Activated CD4-positive, alpha-beta T cell treated with anti-CD3 and anti-CD28 coated beads, Interleukin-2, amount 10 ng/mL, durations not matched to agents 7 days and 5 days (primary cell): Measurements from ENCODE around the gene ATG101. TPM values are rescaled to one million over a fixed set of nuclear protein-coding genes. Genes with fewer than 3 reads are reported as not detected.

Experiments used
- CTCF ChIA-PET: fragments of 350-600 bp; sonication (Branson Sonifier 250); formaldehyde crosslinking; loops from one replicate; lab custom pipeline; 2021; ENCODE audit warnings: antibody characterized with exemption; lab: Charles Lee
- POLR2A ChIA-PET: fragments of 350-600 bp; sonication (Branson Sonifier 250); formaldehyde crosslinking; loops from one replicate; lab custom pipeline; 2021; ENCODE audit warnings: antibody characterized with exemption; lab: Charles Lee
- DNase-seq: peaks from one replicate; pipeline ENCODE4 v3.0.0-alpha.2; 2020
- H3K27ac Mint-ChIP-seq: one replicate; pipeline ENCODE4 v1.8.0; 2021; ENCODE audit warnings: mild to moderate bottlenecking, moderate library complexity, mixed read lengths
- H3K27me3 Mint-ChIP-seq: one replicate; pipeline ENCODE4 v1.8.0; 2021; ENCODE audit warnings: mixed read lengths
- H3K36me3 Mint-ChIP-seq: one replicate; pipeline ENCODE4 v1.8.0; 2021; ENCODE audit warnings: low read depth, mixed read lengths
- H3K4me1 Mint-ChIP-seq: one replicate; pipeline ENCODE4 v1.8.0; 2021; ENCODE audit warnings: mixed read lengths
- H3K4me3 Mint-ChIP-seq: one replicate; pipeline ENCODE4 v1.8.0; 2021; ENCODE audit warnings: mild to moderate bottlenecking, moderate library complexity, mixed read lengths
- H3K9me3 Mint-ChIP-seq: one replicate; pipeline ENCODE4 v1.8.0; 2021; ENCODE audit warnings: mixed read lengths
- total RNA-seq, 2 experiments: library from RNA; stranded (reverse); gene quantifications; one replicate each; pipeline ENCODE4 v1.2.3, GENCODE V29; 2021

The ATG101 gene
- total RNA-seq, 2 experiments from 2014 or later: 28.3 to 30.4 TPM

DNA sequence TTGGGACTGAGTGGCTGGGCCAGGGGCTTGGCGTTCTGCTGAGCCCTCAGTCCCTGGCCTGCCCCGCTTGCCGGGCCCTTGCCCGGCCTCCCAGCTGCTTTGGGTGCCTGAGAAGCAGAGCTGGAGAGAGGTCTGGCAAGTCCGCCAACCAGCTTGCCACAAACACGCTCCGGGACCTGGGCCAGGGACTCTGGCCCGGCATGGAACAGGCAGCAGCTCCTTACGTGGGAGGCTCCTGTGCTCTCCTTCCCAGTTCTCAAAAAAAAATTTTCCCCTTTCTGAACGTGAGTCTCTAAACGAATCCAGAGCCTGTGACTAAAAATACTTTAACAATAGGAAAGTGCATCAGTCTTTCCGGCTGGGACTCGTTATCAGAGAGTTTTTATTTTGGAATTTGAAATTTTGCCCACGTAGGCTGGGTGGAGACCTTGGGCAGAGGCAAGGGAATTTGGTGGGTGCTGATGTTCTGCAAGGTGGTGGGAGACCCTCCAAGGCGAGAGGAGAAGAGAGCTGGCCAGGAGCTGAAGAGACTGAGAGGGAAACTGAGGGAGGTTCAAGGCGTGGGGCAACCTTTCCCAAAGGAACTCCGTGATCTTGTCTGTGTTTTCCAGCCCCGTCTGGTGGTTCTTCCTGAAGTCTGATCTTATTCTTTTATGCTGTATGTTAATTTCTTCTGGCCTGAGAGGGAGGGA, 25.3 kb upstream of the ATG101 start:
- Mint-ChIP-seq H3K27me3 (peaks cover 4% of the 10 kb centered on the region), H3K4me3 (no peak overlapping the region), H3K9me3 (no peaks in the 10 kb centered on the region), H3K36me3 (no peaks in the 10 kb centered on the region), H3K27ac (no peak overlapping the region), H3K4me1 (peaks cover 35% of the 10 kb centered on the region)
- no peak for DNase-seq
- POLR2A ChIA-PET: no interaction called here
- CTCF ChIA-PET: interaction anchor here (1.1 to 15.8 kb wide), 5 partner anchors 12 to 67 kb away, joined by 3 to 225 read pairs (median 4); partner anchors contain the start of gene ATG101

DNA sequence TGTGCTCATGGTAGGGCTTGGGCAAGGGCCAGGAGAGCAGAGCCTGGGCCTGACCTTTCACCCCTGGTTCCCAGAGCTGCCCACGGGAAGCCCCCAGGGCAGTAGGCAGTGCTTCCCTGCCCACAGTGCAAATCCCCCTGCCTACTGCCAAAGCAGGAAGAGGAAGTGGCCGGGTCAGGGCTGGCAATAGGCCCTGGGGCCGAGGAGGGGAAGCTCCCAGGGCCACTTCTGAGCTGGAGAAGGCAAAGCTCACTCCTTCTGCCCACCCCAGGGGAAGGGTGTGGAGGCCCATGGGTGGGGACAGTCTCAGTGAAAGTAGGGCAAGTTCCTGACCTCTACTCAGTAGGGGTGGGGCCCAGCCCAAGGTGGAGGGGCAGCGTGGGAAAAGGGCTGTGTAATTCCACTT, 24.0 kb upstream of the ATG101 start:
- no peaks in the 10 kb centered on the region for H3K9me3 Mint-ChIP-seq
- ChIA-PET POLR2A (no interaction called here), CTCF (interaction anchor here (1.1 to 15.8 kb wide), 2 partner anchors 20 to 24 kb away, joined by 4 to 225 read pairs; partner anchors contain the start of gene ATG101)
- H3K4me1 Mint-ChIP-seq: peaks cover 47% of the 10 kb centered on the region
- H3K4me3 Mint-ChIP-seq: no peak overlapping the region
- H3K27ac Mint-ChIP-seq: peak overlapping the region; percentile 41
- no peaks in the 10 kb centered on the region for H3K36me3 Mint-ChIP-seq
- DNase-seq: no peak
- H3K27me3 Mint-ChIP-seq: peaks cover 9% of the 10 kb centered on the region

DNA sequence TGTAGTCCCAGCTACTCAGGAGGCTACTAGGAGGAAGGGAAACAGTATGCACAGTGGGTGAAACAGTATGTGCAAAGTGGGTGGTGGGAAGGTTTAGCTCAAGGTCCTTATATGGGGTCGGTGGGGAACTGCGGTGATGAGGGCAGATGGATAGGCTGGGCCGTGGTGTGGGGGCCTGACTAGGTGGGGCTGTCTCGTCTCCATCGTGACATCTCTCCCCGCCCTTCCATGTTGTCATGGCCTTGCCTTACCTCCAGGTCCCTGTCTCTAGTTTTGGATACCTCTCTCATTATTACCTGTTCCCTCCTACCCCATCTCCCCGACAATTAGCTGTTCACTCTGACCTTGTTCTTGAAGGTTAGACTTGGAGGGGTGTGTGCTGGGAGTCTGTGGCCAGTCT, 22.9 kb upstream of the ATG101 start:
- H3K4me1 Mint-ChIP-seq: peaks cover 49% of the 10 kb centered on the region
- peaks cover 9% of the 10 kb centered on the region for H3K27me3 Mint-ChIP-seq
- H3K27ac Mint-ChIP-seq: no peak overlapping the region
- no peak for DNase-seq
- no peaks in the 10 kb centered on the region for H3K36me3 Mint-ChIP-seq
- ChIA-PET POLR2A (no interaction called here), CTCF (interaction anchor here (0.8 to 15.8 kb wide), 4 partner anchors 8 to 23 kb away, joined by 3 to 225 read pairs (median 3); no protein-coding TSS in a partner anchor)
- no peaks in the 10 kb centered on the region for H3K9me3 Mint-ChIP-seq
- H3K4me3 Mint-ChIP-seq: no peak overlapping the region

DNA sequence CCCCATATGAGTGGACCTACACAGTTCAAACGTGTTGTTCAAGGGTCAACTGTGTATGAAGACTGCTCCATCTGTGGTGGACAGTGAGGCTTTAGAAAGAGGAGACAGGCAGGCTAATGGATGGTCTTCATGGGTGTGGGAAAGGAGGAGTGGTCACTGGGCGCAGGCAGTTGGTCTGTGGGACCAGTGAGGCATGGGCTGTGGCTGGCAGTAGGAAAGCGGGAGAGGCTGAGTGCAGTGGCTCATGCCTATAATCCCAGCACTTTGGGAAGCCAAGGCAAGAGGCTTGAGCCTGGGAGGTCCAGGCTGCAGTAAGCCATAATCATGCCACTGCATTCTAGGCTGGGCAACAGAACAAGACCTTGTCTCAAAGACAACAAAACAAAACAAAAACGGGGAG, 20.5 kb upstream of the ATG101 start:
- Mint-ChIP-seq H3K4me1 (peaks cover 52% of the 10 kb centered on the region), H3K36me3 (no peaks in the 10 kb centered on the region), H3K4me3 (peak overlapping the region; percentile 86), H3K9me3 (no peaks in the 10 kb centered on the region), H3K27me3 (peaks cover 9% of the 10 kb centered on the region), H3K27ac (peak overlapping the region; percentile 97)
- ChIA-PET POLR2A (no interaction called here), CTCF (interaction anchor here (15.8 kb wide), 1 partner anchor 23 kb away, joined by 225 read pairs; no protein-coding TSS in a partner anchor)
- no peak for DNase-seq

DNA sequence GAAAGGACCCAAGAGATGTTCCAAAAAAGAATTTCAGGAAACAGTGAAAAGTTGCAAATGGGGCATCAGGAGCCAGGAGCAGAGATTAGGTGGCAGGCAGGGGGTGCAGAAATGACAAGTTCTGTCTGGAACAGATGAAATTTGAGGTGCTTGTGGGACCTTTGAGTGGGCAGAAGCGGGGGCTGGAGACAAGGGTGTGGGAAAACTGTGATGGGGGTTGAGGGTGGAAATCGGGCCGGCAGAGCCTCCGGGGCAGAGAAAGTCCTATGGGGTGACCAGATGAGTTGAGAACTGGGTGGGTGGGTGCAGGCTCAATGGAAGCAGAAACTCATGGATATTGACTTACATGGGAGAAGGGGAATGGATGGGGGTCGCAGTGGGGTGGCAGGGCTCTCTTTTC, 20.1 kb upstream of the ATG101 start:
- H3K4me3 Mint-ChIP-seq: peak overlapping the region; percentile 86
- no peaks in the 10 kb centered on the region for H3K36me3 Mint-ChIP-seq
- H3K9me3 Mint-ChIP-seq: no peaks in the 10 kb centered on the region
- H3K4me1 Mint-ChIP-seq: peaks cover 52% of the 10 kb centered on the region
- DNase-seq: no peak
- H3K27ac Mint-ChIP-seq: peak overlapping the region; percentile 97
- peaks cover 9% of the 10 kb centered on the region for H3K27me3 Mint-ChIP-seq
- CTCF ChIA-PET: no interaction called here
- POLR2A ChIA-PET: no interaction called here

DNA sequence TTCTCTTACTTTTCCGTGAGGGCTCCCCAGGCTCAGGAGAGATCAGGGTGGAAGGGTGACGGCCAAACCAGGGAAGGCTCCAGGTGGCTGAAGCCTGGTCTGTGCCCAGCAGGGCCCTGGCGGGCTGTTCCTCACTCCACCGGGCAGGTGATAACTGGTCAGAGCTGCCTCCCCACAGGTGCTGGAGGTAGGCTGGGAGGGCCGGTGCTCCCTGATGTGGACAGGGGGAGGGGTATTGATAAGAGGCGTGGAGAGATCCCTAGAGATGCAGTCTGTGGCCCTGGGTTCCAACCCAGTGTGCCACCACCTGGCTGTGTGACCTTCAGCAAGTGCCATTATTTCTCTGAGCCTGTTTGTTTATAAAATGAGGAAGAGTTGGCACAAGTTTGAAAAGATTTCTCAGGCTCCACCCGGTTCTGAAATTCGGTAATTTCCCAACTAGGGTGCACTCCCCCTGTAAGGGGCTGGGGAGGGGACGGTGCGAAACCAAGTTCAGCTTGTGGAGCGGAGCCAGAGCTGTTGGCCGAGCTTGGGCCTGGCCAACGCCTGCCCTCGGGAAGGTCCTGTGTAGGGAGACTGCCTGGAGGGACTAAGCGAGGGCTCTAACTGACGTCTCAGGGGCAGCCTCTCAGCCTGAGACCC, 19.5 kb upstream of the ATG101 start:
- Mint-ChIP-seq H3K27me3 (peaks cover 9% of the 10 kb centered on the region), H3K27ac (peak overlapping the region; percentile 97), H3K4me3 (peak overlapping the region; percentile 86), H3K4me1 (peaks cover 52% of the 10 kb centered on the region), H3K36me3 (no peaks in the 10 kb centered on the region), H3K9me3 (no peaks in the 10 kb centered on the region)
- CTCF ChIA-PET: interaction anchor here (0.9 to 2.4 kb wide), 9 partner anchors 7 to 28 kb away, joined by 3 to 23 read pairs (median 5); partner anchors contain the start of gene ATG101
- DNase-seq: no peak
- POLR2A ChIA-PET: no interaction called here

DNA sequence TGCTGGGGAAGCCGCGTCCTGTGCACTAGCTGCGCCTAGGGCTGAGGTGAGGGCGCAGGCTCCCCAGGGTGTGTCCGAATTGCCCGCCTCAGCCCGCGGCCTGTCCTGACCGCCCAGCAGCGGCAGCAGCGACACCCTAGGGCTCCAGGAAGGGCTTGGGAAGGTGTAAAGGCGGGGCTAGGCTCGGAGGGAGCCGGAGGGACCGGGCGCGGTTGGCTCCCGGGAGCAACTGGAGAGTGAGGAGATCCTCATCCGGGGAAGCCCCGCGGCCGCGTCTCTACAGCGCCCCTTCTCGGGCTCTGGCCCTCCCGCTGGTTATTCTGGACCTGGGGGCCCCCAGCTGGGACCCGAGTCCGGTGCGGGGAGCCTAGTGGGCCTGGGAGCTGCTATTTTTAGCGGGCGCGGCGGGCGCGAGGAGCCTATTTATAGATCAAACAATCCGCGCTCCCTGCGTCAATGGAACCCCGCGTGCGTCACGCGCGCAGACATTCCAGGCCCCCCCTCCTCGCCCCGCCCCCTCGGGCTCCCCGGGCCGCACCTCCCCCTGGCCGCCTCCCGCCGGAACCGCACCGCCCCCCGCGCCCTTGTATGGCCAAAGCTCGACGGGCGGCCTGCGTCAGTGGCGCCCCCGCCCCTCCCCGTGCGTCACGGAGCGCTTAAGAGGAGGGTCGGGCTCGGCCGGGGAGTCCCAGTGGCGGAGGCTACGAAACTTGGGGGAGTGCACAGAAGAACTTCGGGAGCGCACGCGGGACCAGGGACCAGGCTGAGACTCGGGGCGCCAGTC, 18.8 kb upstream of the ATG101 start, which contains the start of gene NR4A1:
TSS of gene NR4A1 (plus strand) at position 685 of the 784 bp plus-strand sequence. CDS start 2,887 bp downstream, outside the sequence.
- ChIA-PET POLR2A (interaction anchor here (1.0 kb wide), 1 partner anchor 19 kb away, joined by 3 read pairs; the partner anchor contains the start of gene ATG101), CTCF (interaction anchor here (0.9 to 2.4 kb wide), 10 partner anchors 8 to 28 kb away, joined by 3 to 23 read pairs (median 6); partner anchors contain the start of gene ATG101)
- DNase-seq: peak; percentile 97
- peak within 1 kb of the TSS; percentile 86 for H3K4me3 Mint-ChIP-seq
- H3K4me1 Mint-ChIP-seq: peaks cover 46% of the 10 kb centered on the region
- no peaks in the 10 kb centered on the region for H3K9me3 Mint-ChIP-seq
- H3K36me3 Mint-ChIP-seq: no peaks in the 10 kb centered on the region
- H3K27ac Mint-ChIP-seq: peak within 1 kb of the TSS; percentile 97
- H3K27me3 Mint-ChIP-seq: peaks cover 9% of the 10 kb centered on the region

DNA sequence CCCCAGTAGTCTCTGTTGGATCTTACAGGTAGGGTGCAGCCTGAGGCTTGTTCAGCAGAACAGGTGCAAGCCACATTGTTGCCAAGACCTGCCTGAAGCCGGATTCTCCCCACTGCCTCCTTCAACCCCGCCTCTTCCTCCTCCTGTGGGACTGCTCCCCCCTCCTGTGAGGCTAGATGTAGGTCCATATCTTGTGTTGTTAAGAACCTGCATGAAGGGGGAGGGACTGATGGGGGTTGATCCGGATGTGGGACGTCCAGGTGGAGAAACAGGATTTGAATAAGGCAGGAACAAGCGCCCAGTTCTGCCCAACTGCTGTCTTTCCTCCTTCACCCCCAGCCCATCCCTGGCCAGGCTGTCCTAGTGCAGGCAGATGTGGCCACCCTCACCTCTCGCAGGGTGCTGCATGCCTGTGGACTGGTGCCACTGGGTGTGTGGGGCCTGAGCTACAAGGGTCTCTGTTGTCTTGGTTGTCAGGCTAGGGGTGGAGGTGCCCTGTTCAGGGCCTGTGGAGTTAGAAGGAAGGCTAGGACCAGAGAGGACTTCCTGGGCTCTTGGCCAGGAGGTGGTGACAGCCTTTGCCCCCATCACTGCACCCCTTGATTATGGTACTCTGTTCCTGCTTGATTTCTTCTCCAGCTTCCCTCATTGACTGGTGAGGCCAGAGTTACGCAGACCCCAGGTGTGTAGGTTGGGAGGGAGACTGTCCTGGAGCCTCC, 17.2 kb upstream of the ATG101 start:
- peak overlapping the region; percentile 97 for H3K27ac Mint-ChIP-seq
- ChIA-PET POLR2A (no interaction called here), CTCF (interaction anchor here (2.1 to 2.4 kb wide), 2 partner anchors 10 to 22 kb away, joined by 11 to 12 read pairs; no protein-coding TSS in a partner anchor)
- peaks cover 9% of the 10 kb centered on the region for H3K27me3 Mint-ChIP-seq
- peak overlapping the region; percentile 86 for H3K4me3 Mint-ChIP-seq
- peaks cover 37% of the 10 kb centered on the region for H3K4me1 Mint-ChIP-seq
- DNase-seq: peak; percentile 37
- H3K36me3 Mint-ChIP-seq: no peaks in the 10 kb centered on the region
- no peaks in the 10 kb centered on the region for H3K9me3 Mint-ChIP-seq

DNA sequence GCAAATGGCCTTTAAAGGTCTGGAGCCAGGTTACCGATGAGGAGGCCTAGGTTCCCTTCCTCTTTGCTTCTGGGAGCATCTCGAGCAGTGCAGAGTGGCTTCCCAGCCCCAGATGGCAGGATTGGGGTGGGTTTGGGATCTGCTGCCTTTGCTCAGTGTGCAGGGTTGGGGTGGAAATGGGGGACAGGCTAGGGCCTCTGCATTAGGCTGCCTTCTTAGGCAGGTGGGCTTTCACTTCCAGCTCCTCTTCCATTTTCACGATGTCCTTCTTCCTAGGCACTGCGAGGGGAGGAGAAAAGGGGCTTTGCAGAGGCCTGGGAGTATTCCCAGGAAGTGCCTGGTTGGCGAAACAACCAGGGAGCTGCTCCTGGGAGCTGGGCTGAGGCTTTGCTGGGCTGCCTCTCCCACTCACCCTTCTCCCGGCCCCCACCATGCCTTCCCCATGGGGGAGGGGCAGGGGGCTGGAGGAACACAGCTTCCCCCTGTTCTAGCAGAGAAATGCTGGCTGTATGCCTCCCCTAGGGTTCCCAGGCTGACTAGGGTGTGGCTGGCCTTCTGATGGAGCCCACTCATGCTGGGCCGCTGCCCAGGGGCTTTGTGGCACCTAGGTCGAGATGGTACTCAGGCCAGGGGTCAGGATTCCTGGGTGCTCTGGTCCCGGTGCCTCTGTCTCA, 16.1 kb upstream of the ATG101 start:
- H3K27ac Mint-ChIP-seq: no peak overlapping the region
- H3K27me3 Mint-ChIP-seq: peaks cover 9% of the 10 kb centered on the region
- no peak for DNase-seq
- no peaks in the 10 kb centered on the region for H3K36me3 Mint-ChIP-seq
- H3K4me1 Mint-ChIP-seq: peaks cover 37% of the 10 kb centered on the region
- ChIA-PET CTCF (interaction anchor here (0.8 to 2.5 kb wide), 4 partner anchors 11 to 28 kb away, joined by 3 to 11 read pairs (median 5); partner anchors contain the start of gene ATG101), POLR2A (no interaction called here)
- H3K9me3 Mint-ChIP-seq: no peaks in the 10 kb centered on the region
- no peak overlapping the region for H3K4me3 Mint-ChIP-seq

DNA sequence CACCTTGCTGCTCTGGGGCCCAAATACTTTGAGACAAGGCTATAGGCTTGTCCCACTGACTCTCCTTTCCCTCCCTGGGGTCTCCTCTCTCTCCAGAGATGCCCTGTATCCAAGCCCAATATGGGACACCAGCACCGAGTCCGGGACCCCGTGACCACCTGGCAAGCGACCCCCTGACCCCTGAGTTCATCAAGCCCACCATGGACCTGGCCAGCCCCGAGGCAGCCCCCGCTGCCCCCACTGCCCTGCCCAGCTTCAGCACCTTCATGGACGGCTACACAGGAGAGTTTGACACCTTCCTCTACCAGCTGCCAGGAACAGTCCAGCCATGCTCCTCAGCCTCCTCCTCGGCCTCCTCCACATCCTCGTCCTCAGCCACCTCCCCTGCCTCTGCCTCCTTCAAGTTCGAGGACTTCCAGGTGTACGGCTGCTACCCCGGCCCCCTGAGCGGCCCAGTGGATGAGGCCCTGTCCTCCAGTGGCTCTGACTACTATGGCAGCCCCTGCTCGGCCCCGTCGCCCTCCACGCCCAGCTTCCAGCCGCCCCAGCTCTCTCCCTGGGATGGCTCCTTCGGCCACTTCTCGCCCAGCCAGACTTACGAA, 15.4 kb upstream of the ATG101 start:
- peaks cover 7% of the 10 kb centered on the region for H3K27me3 Mint-ChIP-seq
- peaks cover 34% of the 10 kb centered on the region for H3K4me1 Mint-ChIP-seq
- DNase-seq: no peak
- no peaks in the 10 kb centered on the region for H3K36me3 Mint-ChIP-seq
- ChIA-PET POLR2A (no interaction called here), CTCF (interaction anchor here (0.7 to 2.5 kb wide), 5 partner anchors 10 to 29 kb away, joined by 3 to 11 read pairs (median 4); no protein-coding TSS in a partner anchor)
- H3K4me3 Mint-ChIP-seq: no peak overlapping the region
- no peaks in the 10 kb centered on the region for H3K9me3 Mint-ChIP-seq
- no peak overlapping the region for H3K27ac Mint-ChIP-seq
